A549 (cell line): ENCODE measurements around the gene LASP1. TPM values are rescaled to one million over a fixed set of nuclear protein-coding genes. Genes with fewer than 3 reads are reported as not detected.

Source experiments
- ATAC-seq, 2 experiments: fragments of 200-7000 bp in 1 of 2; fragments of >200 bp in 1 of 2; cut with Nextera tagmentation in 1 of 2; cut with Tn5 transposase in 1 of 2; 3 replicates each; pipeline versions ENCODE4 v1.8.0 to v1.9.1; 2018 to 2020; ENCODE audit warnings: mild to moderate bottlenecking in 1 of 2, moderate library complexity in 1 of 2
- CTCF ChIA-PET: fragments of 300-600 bp; sonication (Branson Sonifier 250); formaldehyde crosslinking; extraction: SDS; loops from one replicate; lab custom pipeline; 2021; ENCODE audit warnings: antibody characterized with exemption, inconsistent platforms; lab: Yijun Ruan, JAX
- POLR2A ChIA-PET: fragments of 350-600 bp; formaldehyde crosslinking; extraction: SDS; loops from one replicate; lab custom pipeline; 2021; ENCODE audit warnings: antibody characterized with exemption, inconsistent platforms; lab: Yijun Ruan, JAX
- DNase-seq, 2 experiments: peaks; one replicate each; pipeline versions ENCODE4 v3.0.0 to v3.0.0-alpha.2; 2011 to 2016; ENCODE audit warnings: low read depth in 1 of 2, low spot score in 1 of 2
- FAIRE-seq: peaks from 2 replicates; lab custom pipeline; 2011; peaks lifted over from hg19 to GRCh38; lab: Jason Lieb, UNC
- H3K27ac ChIP-seq, 2 experiments: fragments of >200 bp; sonication (Bioruptor Twin); formaldehyde crosslinking; 3 replicates each; pipeline ENCODE4 v1.5.1; 2016 to 2017
- H3K4me1 ChIP-seq: fragments of >200 bp; sonication (Bioruptor Twin); formaldehyde crosslinking; 3 replicates; pipeline ENCODE4 v1.6.1; 2016
- H3K4me2 ChIP-seq: fragments of >200 bp; sonication (Bioruptor Twin); formaldehyde crosslinking; 3 replicates; pipeline ENCODE4 v1.6.1; 2016
- H3K4me3 ChIP-seq: fragments of >200 bp; sonication (Bioruptor Twin); formaldehyde crosslinking; 3 replicates; pipeline ENCODE4 v1.5.1; 2016
- H3K9me3 ChIP-seq: fragments of >200 bp; sonication (Bioruptor Twin); formaldehyde crosslinking; 3 replicates; pipeline ENCODE4 v1.6.1; 2016
- ATOH8 ChIP-seq: fragments of 250-450 bp; sonication (Bioruptor Pico); IDR thresholded peaks from 2 replicates; pipeline ENCODE4 v1.5.0; 2020; ENCODE audit warnings: low read depth, mild to moderate bottlenecking, moderate library complexity
- CBX8 ChIP-seq: fragments of 200-600 bp; sonication (generic); IDR thresholded peaks from 2 replicates; pipeline ENCODE4 v1.6.1; 2016
- CEBPB ChIP-seq, 2 experiments: fragments of >200 bp in 1 of 2; sonication (Bioruptor Twin) in 1 of 2; formaldehyde crosslinking in 1 of 2; IDR thresholded peaks; 2 replicates each; pipeline ENCODE4 v1.6.1; 2012 to 2016
- E2F6 ChIP-seq: IDR thresholded peaks from 2 replicates; pipeline ENCODE4 v1.6.1; 2012; ENCODE audit warnings: low read depth, borderline replicate concordance
- ELK1 ChIP-seq: fragments of 150-350 bp; IDR thresholded peaks from 2 replicates; pipeline ENCODE4 v1.6.1; 2014; ENCODE audit warnings: low read depth, mild to moderate bottlenecking, low read length
- EP300 ChIP-seq, 2 experiments: fragments of >200 bp; sonication (Bioruptor Twin); formaldehyde crosslinking; IDR thresholded peaks; 2 replicates in 1 of 2; 3 replicates in 1 of 2; pipeline ENCODE4 v1.6.1; 2016 to 2017
- ESRRA ChIP-seq: fragments of 150-350 bp; IDR thresholded peaks from 2 replicates; pipeline ENCODE4 v1.6.1; 2014; ENCODE audit warnings: mild to moderate bottlenecking, low read length, borderline replicate concordance
- HDAC2 ChIP-seq: fragments of 200-600 bp; sonication (generic); IDR thresholded peaks from 2 replicates; pipeline ENCODE4 v1.6.1; 2016
- HES2 ChIP-seq: fragments of >200 bp; sonication (Bioruptor Twin); formaldehyde crosslinking; IDR thresholded peaks from 2 replicates; pipeline ENCODE4 v1.6.1; 2016
- HMGXB4 ChIP-seq: fragments of 250-450 bp; sonication (Bioruptor Pico); IDR thresholded peaks from 2 replicates; pipeline ENCODE4 v1.5.0; 2021; ENCODE audit warnings: mild to moderate bottlenecking, moderate library complexity, borderline replicate concordance
- HOXA7 ChIP-seq: fragments of 250-450 bp; sonication (Bioruptor Pico); IDR thresholded peaks from 2 replicates; pipeline ENCODE4 v1.5.0; 2020; ENCODE audit warnings: mild to moderate bottlenecking, moderate library complexity
- HOXB13 ChIP-seq: fragments of 250-450 bp; sonication (Bioruptor Pico); IDR thresholded peaks from 2 replicates; pipeline ENCODE4 v1.5.0; 2020; ENCODE audit warnings: low read depth, mild to moderate bottlenecking, moderate library complexity
- HOXB5 ChIP-seq: fragments of 250-450 bp; sonication (Bioruptor Pico); IDR thresholded peaks from 2 replicates; pipeline ENCODE4 v1.5.0; 2020; ENCODE audit warnings: mild to moderate bottlenecking, moderate library complexity
- JUN ChIP-seq, 2 experiments: fragments of >200 bp; sonication (Bioruptor Twin); formaldehyde crosslinking; IDR thresholded peaks; 2 replicates in 1 of 2; 3 replicates in 1 of 2; pipeline ENCODE4 v1.6.1; 2016 to 2017
- KDM1A ChIP-seq: fragments of 200-600 bp; sonication (generic); IDR thresholded peaks from 2 replicates; pipeline ENCODE4 v1.6.1; 2016; ENCODE audit warnings: low read depth, mild to moderate bottlenecking
- MAFK ChIP-seq: fragments of 450-650 bp; IDR thresholded peaks from 2 replicates; pipeline ENCODE4 v1.6.1; 2014; ENCODE audit not compliant: partially characterized antibody
- MAX ChIP-seq: IDR thresholded peaks from 2 replicates; pipeline ENCODE4 v1.6.1; 2012
- MYC ChIP-seq: IDR thresholded peaks from 2 replicates; pipeline ENCODE4 v1.6.1; 2012; ENCODE audit warnings: mild to moderate bottlenecking, inconsistent platforms, low read length, improper control_type of control experiment, borderline replicate concordance
- POLR2A ChIP-seq: IDR thresholded peaks from 2 replicates; pipeline ENCODE4 v1.6.1; 2012; ENCODE audit warnings: mild to moderate bottlenecking, low read length
- POLR2AphosphoS2 ChIP-seq: conservative IDR thresholded peaks from 2 replicates; pipeline ENCODE4 v1.6.1; 2012; ENCODE audit warnings: low read length, improper control_type of control experiment, inconsistent platforms
- REST ChIP-seq: fragments of 200-600 bp; sonication (generic); IDR thresholded peaks from 2 replicates; pipeline ENCODE4 v1.6.1; 2016; ENCODE audit warnings: antibody characterized with exemption, mild to moderate bottlenecking, moderate library complexity
- RNF2 ChIP-seq: fragments of 200-600 bp; sonication (generic); IDR thresholded peaks from 2 replicates; pipeline ENCODE4 v1.6.1; 2016; ENCODE audit warnings: low read depth, mild to moderate bottlenecking, antibody characterized with exemption, moderate library complexity, borderline replicate concordance
- SREBF2 ChIP-seq: fragments of 450-650 bp; IDR thresholded peaks from 2 replicates; pipeline ENCODE4 v1.6.1; 2014; ENCODE audit warnings: mild to moderate bottlenecking, moderate library complexity
- ZC3H11A ChIP-seq: fragments of 450-650 bp; IDR thresholded peaks from 2 replicates; pipeline ENCODE4 v1.6.1; 2014; ENCODE audit warnings: antibody characterized with exemption, mild to moderate bottlenecking
- ZFP36 ChIP-seq: fragments of 450-650 bp; IDR thresholded peaks from 2 replicates; pipeline ENCODE4 v1.6.1; 2014; ENCODE audit warnings: borderline replicate concordance; ENCODE audit not compliant: partially characterized antibody
- ZSCAN20 ChIP-seq: fragments of 250-450 bp; sonication (Bioruptor Pico); IDR thresholded peaks from 2 replicates; pipeline ENCODE4 v1.8.0; 2022; ENCODE audit warnings: mild to moderate bottlenecking, moderate library complexity
- WGBS: methylation state at CpG from one replicate; pipeline ENCODE4 v1.1.6; 2017; ENCODE audit errors: missing lambda C conversion rate; 5-methylcytosine and 5-hydroxymethylcytosine counted together
- polyA plus RNA-seq, 4 experiments: library from polyadenylated mRNA; depleted of rRNA in 3 of 4; stranded (reverse); fragments of >200 nt; fragmentation: RNase III in 1 of 4; extraction: RNeasy Plus Mini Kit Qiagen cat#74134 plus additional on column Dnase treatment in 1 of 4; gene quantifications; 2 replicates in 3 of 4; 3 replicates in 1 of 4; pipeline ENCODE4 v1.2.3, GENCODE V29; 2011 to 2017

The LASP1 gene
- polyA plus RNA-seq, 2 of the 4 experiments (the other 2 are of a cell fraction), result 145 to 281 TPM

- ChIA-PET POLR2A (no interaction called here), CTCF (interaction anchor here (2.5 kb wide), 1 partner anchor 23 kb away, joined by 7 read pairs; no protein-coding TSS in a partner anchor)
- FAIRE-seq (no peak), ATAC-seq (no peak), DNase-seq (no peak)
- no peak overlapping the region for H3K4me3 ChIP-seq
- no peak overlapping the region for H3K27ac ChIP-seq
- no peaks in the 10 kb centered on the region for H3K9me3 ChIP-seq
- H3K4me2 ChIP-seq, result no peak overlapping the region
- peaks cover 9% of the 10 kb centered on the region for H3K4me1 ChIP-seq
- 89% methylated on average over 3 of the region's 3 CpGs for WGBS
- TF ChIP-seq HES2 (no peak), ZC3H11A (no peak), ESRRA (no peak), ZFP36 (no peak), POLR2AphosphoS2 (no peak), KDM1A (no peak), ATOH8 (CRISPR knock-in tag) (no peak), HOXB5 (CRISPR knock-in tag) (no peak), REST (no peak), HOXB13 (no peak), ELK1 (no peak)
Measured at GRCh38 chr17:38959508-38959907, 89.7 kb downstream of the LASP1 start.

GRCh38 chr17:38960402-38960801, 90.5 kb downstream of the LASP1 start:
- POLR2A ChIA-PET, result no interaction called here
- DNase-seq, result no peak
- no peak overlapping the region for H3K27ac ChIP-seq

More at GRCh38 chr17:38960402-38960801, 90.5 kb downstream of the LASP1 start:
- ATAC-seq, result no peak
- Histone ChIP-seq H3K9me3 (no peaks in the 10 kb centered on the region), H3K4me2 (no peak overlapping the region), H3K4me3 (no peak overlapping the region), H3K4me1 (peaks cover 9% of the 10 kb centered on the region)
- FAIRE-seq, result no peak
- WGBS, result 88% methylated on average over 5 of the region's 5 CpGs
- no peak for TF ChIP-seq POLR2A
- TF ChIP-seq HOXB13, result no peak
- no peak for TF ChIP-seq HDAC2
- no peak for TF ChIP-seq HOXB5 (CRISPR knock-in tag)
- no peak for TF ChIP-seq MAFK
- TF ChIP-seq HMGXB4 (CRISPR knock-in tag), result no peak
- no peak for TF ChIP-seq MYC
- TF ChIP-seq CEBPB (IDR thresholded peaks at IDR 0.05), result no peak
- no peak for TF ChIP-seq MAX
- TF ChIP-seq ZSCAN20 (CRISPR knock-in tag), result no peak
- no peak for TF ChIP-seq E2F6
- no peak for TF ChIP-seq JUN (IDR thresholded peaks at IDR 0.05)
- TF ChIP-seq EP300 (IDR thresholded peaks at IDR 0.05), result no peak
- TF ChIP-seq SREBF2, result no peak
- no peak for TF ChIP-seq HOXA7 (CRISPR knock-in tag)
- no peak for TF ChIP-seq RNF2
- TF ChIP-seq ZFP36, result no peak
- no peak for TF ChIP-seq CBX8
- CTCF ChIA-PET, result interaction anchor here (0.7 to 2.5 kb wide), 2 partner anchors 23 to 88 kb away, joined by 3 to 7 read pairs; no protein-coding TSS in a partner anchor
